Measurements from ENCODE around the gene PIGZ. TPM values are rescaled to one million over a fixed set of nuclear protein-coding genes. Genes with fewer than 3 reads are reported as not detected.

The PIGZ gene
- total RNA-seq, 1 donor from 2014 or later, result 2.8 TPM

DNA sequence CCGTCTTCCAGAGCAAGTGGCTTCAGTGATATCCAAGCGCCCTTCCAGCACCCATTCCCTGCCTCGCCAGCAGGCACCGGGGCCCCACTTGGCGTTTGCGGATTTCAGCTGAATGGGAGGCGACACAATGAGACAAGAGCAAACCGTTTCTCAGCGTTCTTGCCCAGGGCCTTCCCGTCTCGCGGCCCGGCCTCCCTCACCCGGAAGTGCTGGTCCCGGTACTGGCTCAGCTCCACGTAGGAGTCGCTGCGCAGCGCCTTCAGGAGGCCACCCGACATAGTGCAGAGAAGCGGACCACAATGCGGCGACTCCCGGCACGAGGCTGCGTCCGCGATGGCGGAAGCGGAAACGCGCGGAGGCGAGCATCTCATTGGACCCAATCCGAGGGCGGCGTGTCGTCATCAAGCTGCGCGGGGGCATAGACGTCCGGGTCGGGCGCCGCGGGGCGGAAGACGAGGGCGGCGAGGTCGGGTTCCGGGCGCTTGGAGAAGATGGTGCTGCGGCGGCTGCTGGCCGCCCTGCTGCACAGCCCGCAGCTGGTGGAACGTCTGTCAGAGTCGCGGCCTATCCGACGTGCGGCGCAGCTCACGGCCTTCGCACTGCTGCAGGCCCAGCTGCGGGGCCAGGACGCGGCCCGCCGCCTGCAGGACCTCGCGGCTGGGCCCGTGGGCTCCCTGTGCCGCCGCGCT is 26.3 kb downstream of the PIGZ start, which contains the start of gene NCBP2:
NCBP2 (minus strand) TSS at position 303 of the 689 bp plus-strand sequence; CDS start at position 278, 25 bp downstream.
- intact Hi-C loops (cut with DNase I), result loop anchor here (2.0 to 10.0 kb wide), 2 partner anchors 76 to 208 kb away; partner anchors contain the start of genes PAK2 and SENP5
- DNase-seq (ENCODE audit: missing footprints), result peak; percentile 100
- ATAC-seq, result peak; percentile 97

- DNase-seq (ENCODE audit: missing footprints), result no peak
- peak; percentile 54 for ATAC-seq
- intact Hi-C loops (cut with DNase I), result loop anchor here (2.0 to 10.0 kb wide), 2 partner anchors 75 to 207 kb away; partner anchors contain the start of genes PAK2 and SENP5
These were observed 26.9 kb downstream of the PIGZ start for GRCh38 chr3:196941729-196942225.

DNA sequence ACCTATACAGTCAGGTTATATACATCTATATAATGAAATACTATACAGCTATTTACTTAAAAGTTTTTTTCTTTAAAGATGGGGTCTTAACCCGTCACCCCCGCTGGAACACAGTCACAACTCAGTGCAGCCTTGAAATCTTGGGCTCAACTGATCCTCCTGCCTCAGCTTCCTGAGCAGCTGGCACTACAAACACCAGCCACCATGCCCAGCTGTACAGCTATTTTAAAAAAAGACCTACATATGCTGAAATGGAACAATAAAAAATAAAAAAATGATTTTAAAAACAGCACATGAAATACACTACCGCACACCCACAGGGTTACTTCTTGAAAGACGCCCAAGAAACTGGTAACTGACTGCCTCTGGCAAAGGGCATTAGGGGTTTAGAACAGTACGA is 30.1 kb downstream of the PIGZ start:
- ATAC-seq, result no peak
- intact Hi-C loops (cut with DNase I), result no loop called here
- no peak for DNase-seq (ENCODE audit: missing footprints)

DNA sequence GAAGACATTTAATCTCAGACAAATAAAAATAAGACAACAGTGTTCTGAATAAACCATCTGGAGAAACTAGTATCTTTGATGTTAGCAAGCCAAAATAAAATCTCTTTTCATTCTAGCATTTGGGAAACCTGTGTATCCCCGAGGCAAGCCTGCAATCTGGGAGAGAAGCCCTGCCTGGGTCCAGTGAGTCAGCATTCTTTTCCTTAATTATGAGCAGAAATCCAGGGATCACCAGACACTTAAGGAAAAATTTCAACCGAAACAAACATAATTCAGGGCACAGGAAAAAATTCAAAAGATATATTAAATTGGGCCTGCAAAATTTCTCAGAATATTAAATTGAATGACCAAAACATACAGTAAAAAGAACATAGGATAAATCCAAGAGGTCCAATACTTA is 30.5 kb downstream of the PIGZ start:
- intact Hi-C loops (cut with DNase I), result no loop called here
- no peak for DNase-seq (ENCODE audit: missing footprints)
- ATAC-seq, result no peak

DNA sequence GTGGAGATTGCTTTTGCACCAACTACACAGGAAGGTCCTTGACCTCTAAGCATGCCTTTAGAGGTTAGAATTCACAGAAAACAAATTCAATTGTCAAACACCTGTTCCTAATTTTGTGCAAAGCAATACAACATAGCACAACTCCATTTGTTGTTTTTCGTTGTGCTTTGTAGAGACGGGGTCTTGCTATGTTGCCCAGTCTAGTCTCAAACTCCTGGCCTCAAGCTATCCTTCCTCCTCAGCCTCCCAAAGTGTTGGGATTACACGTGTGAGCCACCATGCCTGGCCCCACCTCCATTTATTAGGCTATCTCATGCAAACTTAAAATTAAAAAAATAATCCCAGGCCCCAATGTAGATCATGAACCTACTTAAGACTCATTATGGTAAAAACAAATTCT is 32.3 kb downstream of the PIGZ start:
- ATAC-seq (no peak), DNase-seq (ENCODE audit: missing footprints) (no peak)
- intact Hi-C loops (cut with DNase I), result no loop called here

DNA sequence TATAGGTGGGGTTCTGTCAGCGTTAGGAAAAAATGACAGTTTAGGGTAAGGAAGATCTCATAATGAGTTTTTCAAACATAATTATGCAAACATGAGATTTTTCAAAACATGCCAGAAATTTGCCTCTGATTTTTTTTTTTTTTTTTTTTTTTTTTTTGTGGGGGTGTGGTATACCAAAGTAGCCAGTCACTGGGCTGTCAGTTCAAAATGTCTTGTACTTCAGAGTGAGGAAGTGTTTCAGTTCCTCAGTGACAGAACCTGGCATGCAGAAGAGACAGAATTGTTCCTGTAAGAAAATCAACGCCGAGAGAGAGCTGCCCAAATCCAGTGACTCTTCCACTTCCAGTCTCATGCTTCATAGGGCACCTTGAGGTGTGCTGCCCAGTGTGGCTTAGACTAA is 36.0 kb downstream of the PIGZ start:
- intact Hi-C loops (cut with DNase I), result no loop called here
- DNase-seq (ENCODE audit: missing footprints), result no peak
- no peak for ATAC-seq

DNA sequence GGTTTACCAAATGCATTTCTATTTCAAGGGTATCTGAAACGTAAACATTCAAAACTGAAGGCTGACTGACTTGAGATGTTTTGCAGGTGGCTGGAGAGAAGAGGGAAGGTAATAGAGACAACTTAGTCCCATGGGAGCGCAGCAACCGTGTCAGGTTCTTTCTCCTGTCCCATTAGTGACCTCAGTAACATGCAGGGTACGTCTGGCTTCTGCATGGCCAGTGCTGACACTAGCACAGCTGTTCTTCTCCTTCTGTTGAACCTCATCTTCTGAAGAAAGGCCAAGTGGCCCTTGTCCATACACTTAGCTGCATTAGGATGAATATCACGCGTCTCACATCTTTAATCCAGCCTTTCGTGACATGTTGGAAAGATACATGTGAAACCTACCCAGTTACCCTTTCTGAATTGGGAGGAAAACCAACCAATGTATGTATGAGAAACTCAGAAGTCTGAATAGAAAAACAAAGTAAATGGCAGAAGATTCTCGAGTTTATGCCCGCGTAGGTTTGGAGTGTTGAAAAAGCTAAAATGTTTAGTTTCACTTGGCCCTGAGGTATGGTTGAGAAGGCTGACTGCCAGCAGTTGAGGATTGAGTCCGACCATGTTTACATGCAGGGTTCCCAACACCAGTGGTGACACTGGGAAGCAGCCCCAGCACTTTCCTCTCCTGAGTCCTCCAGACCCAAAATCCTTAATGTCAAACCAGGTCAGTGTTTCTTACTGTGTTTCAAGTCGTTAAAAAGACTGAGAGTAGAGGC is 36.6 kb downstream of the PIGZ start:
- DNase-seq (ENCODE audit: missing footprints), result no peak
- intact Hi-C loops (cut with DNase I), result no loop called here
- ATAC-seq, result no peak

DNA sequence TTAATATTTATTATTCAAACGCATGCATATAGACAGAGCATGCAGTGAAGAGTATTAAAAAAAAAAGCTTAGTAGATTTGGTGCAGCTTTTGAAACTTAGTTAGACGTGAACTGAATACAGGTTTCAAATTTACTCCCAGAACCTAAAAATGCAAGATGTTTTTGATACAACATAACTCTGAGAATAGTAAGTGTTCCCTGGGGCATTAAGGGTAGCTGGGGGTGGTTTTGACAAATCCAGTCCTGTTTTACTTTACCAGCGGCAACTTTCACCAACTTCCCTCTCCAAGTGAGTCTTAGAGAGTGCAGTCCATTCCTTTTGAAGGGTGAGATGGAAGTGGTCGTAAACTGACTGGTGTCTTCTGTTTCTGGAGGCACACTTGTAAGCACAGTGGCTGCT is 37.5 kb downstream of the PIGZ start:
- DNase-seq (ENCODE audit: missing footprints) (no peak), ATAC-seq (no peak)
- intact Hi-C loops (cut with DNase I), result no loop called here

DNA sequence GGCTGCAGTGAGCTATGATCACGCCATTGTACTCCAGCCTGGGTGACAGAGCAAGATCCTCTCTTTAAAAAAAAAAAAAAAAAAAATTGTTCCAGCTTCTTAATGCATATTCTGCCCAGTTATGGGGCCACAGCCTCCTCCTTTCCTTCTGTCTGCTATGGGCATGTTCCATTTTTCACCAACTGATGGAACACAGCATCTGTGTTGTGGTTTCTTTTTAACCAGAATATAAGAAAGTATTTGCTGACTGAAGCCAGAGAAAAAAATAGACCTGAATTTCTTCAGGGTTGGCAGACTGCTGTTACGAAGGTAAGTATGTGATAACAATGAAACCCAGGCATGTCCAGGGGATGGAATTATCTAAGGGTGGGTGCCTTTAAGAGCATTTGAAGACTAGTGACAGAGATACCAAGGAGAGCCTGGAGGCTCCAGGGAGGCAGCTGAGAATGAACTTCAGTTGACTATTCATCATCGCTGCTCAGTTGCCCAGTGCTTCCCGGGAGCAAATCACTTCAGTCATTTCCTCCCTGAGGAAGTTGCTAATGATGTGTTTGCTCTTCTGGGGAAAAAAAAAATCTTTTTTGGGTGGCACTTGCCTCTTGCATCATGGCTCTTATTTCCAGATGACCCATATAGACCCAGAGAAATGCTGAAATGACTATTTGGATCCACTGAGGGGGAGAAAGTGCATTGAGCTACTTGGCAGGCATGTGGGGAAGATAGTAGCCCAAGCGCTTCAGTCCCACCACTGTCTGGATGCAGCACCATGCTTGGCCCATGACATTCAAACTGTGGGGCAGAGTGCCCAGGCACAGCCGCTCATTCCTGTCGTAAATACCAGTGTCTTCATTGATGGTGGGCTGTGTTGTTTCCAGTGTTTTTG is 40.8 kb downstream of the PIGZ start:
- intact Hi-C loops (cut with DNase I), result no loop called here
- no peak for DNase-seq (ENCODE audit: missing footprints)
- ATAC-seq, result no peak

DNA sequence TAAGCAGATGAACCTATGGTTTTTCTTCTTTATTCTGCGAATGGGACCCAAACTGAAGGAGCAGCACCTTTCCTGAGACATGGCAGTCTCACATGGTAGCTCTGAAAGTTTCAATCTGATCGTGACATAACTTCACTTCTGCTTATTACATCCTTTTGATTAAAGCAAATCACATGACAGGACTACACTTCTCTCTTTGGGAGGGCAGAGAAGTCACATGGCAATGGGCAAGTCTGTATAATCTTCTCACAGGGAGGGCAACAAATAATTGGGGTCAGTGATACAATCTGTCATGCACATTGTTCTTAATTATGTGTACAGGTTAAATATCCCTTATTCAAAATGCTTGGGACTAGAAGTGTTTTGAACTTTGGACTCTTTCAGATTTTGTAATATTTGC is 47.9 kb downstream of the PIGZ start:
- no peak for DNase-seq (ENCODE audit: missing footprints)
- intact Hi-C loops (cut with DNase I), result no loop called here
- ATAC-seq, result no peak

GRCh38 chr3:196918968-196919367 is 49.7 kb downstream of the PIGZ start:
- DNase-seq (ENCODE audit: missing footprints) (no peak), ATAC-seq (no peak)
- intact Hi-C loops (cut with DNase I), result no loop called here

DNA sequence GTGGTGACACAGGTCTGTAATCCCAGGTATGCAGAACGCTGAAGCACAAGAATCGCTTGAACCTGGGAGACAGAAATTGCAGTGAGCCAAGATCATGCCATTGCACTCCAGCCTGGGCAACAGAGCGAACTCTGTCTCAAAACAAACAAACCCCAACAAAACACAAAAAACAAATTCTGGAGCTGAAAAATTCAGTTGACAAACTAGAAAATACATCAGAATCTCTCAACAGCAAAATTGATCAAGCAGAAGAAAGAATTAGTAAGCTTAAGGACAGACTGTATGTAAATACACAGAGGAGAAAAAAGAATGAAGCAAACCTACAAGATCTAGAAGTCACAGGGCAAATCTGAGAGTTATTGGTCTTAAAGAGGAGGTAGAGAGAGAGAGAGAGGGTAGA is 51.6 kb downstream of the PIGZ start:
- DNase-seq (ENCODE audit: missing footprints) (no peak), ATAC-seq (no peak)
- intact Hi-C loops (cut with DNase I), result no loop called here

DNA sequence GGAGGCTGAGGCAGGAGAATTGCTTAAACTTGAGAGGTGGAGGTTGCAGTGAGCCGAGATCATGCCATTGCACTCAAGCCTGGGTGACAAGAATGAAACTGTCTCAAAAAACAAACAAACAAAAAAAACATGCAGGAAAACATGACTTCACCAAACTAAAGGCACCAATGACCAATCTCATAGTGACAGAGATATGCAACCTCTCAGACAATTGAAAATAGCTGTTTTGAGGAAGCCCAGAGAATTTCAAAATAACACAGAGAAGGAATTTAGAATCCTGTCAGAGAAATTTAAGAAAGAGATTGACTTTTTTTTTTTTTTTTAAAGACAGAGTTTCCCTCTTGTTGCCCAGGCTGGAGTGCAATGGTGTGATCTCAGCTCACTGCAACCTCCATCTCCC is 52.4 kb downstream of the PIGZ start:
- intact Hi-C loops (cut with DNase I), result no loop called here

DNA sequence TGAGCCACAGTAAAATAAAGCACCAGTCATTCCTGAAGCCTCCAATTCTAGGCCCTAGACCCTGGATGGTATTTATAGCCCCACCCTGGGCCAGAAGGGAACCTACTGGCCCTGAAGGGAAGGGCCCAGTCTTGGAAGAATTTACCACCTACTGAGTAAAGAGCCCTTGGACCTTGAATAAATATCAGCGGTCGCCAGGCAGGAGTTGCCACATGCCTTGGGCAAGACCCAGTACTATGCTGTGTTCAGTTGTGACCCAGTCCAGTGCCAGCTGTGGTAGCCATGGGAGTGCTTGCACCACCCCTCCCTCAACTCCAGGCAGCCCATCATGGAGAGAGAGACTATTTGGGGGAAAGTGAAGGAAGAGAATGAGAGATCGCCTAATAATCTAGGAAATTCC is 53.3 kb downstream of the PIGZ start:
- DNase-seq (ENCODE audit: missing footprints), result no peak
- intact Hi-C loops (cut with DNase I), result no loop called here
- ATAC-seq, result no peak

More for the DNA sequence above, 52.4 kb downstream of the PIGZ start:
- ATAC-seq (no peak), DNase-seq (ENCODE audit: missing footprints) (no peak)

DNA sequence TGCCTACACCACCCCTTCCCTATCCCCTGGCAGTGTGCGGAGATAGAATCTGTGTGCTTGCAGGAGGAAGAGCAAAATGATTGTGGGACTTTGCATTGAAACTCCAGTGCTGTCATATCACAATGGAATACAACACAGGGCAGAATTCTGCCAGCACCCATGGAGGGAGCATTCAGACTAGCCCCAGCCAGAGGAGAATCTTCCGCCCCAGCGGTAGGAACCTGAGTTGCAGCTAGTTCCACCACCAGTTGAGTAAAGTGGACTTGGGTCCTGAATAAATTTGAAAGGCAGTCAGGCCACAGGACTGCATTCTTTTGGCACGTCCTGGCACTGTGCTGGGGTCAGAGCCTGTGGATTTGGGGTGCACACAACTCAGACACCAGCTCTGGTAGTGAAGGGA is 53.8 kb downstream of the PIGZ start:
- intact Hi-C loops (cut with DNase I), result no loop called here
- ATAC-seq (no peak), DNase-seq (ENCODE audit: missing footprints) (no peak)

GRCh38 chr3:196903740-196904139 is 64.9 kb downstream of the PIGZ start:
- DNase-seq (ENCODE audit: missing footprints) (no peak), ATAC-seq (no peak)
- intact Hi-C loops (cut with DNase I), result no loop called here

DNA sequence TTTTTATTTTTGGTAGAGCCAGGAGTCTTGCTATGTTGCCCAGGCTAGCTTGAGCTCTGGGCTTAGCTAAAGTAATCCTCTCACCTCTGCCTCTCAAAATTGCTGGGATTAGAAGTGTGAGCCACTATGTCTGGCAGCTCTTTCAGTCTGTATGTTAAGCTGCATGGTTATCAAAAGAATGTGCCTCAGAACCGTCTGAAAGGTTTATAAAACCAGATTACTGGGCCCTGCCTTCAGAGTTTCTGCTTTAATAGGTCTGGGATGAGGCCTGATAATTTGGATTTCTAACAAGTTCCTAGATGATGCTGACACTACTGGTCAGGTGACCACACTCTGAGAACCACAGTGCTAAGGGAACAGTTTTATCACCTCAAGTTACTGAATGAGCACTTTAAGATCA is 66.3 kb downstream of the PIGZ start:
- DNase-seq (ENCODE audit: missing footprints), result no peak
- no peak for ATAC-seq
- intact Hi-C loops (cut with DNase I), result no loop called here

DNA sequence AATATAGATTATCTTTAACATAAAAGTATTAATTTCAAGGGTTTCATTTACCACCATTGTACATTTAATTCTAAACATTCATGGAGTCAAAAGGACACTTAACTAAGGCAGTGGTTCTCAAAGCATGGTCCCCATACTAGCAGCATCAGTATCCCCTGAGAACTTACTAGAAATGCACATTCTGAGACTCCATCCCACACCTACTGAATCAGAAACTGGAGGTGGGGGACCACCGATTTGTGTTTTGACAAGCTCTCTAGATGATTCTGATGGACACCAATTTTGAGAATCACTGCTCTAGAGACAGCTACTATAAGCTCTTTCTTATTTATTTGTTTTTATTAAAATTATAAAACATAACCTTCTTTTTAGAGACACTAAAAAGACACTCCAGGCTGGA is 66.9 kb downstream of the PIGZ start:
- DNase-seq (ENCODE audit: missing footprints) (no peak), ATAC-seq (no peak)
- intact Hi-C loops (cut with DNase I), result no loop called here
